GM18517 (cell line): ENCODE results near the gene PARL.

Source experiments
- ATAC-seq: cut with Tn5 transposase; IDR thresholded peaks from one replicate; pipeline ENCODE4 v1.9.1; 2021; ENCODE audit warnings: mild to moderate bottlenecking, moderate library complexity; ENCODE audit not compliant: unreplicated experiment

Gene PARL

GRCh38 chr3:183818706-183819624 is 65.7 kb downstream of the PARL start:
- ATAC-seq, result no peak

DNA sequence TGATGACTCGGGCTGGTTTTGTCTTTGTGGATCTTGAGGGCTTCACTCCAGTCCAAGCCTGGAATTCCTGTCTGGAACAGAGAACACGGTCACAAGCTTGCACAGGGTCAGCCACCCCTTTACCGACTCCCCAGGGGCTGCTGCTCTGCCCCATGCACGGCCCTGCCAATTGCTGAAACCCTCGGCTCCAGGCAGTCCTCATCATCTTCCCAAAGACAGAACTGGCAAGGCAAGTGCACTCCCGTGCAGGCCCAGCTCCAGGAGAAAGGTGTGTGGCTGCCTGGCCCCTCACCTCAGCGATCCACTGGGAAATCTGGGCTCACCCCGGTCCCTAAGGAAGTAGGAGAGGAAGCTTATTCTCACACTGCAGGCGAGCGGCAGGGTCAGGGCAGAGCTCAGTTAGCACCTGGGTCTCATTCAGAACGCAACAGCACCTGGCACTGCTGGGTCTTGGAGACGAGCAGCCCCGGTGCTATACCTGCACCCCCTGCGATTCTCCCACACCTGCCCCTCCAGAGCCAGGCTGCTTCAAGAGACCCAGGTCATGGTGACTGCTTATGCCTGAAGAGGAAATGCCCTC is 66.5 kb downstream of the PARL start:
- ATAC-seq, result no peak

DNA sequence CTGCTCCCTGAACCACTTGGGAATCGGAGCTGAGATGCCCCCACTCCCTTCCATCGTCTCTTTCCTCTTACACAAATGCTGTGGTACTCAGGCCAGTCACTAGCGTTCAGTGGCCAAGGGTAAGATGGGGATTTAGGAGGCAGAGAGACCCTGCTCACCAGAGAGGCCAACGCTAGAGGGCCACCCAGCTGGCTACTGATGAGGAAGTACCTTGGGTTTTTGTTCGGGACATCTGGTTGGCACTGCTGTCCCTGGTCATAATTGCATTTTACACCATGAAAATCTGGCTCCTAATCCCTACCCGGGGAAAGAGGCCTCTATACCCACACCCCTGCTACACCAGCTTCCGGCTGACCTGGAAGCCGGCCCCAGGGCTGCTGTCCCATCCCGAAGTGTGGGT is 67.0 kb downstream of the PARL start:
- no peak for ATAC-seq

- no peak for ATAC-seq
These were observed 67.8 kb downstream of the PARL start for GRCh38 chr3:183816681-183817510.

- no peak for ATAC-seq
These were observed 68.7 kb downstream of the PARL start for GRCh38 chr3:183815951-183816475.

DNA sequence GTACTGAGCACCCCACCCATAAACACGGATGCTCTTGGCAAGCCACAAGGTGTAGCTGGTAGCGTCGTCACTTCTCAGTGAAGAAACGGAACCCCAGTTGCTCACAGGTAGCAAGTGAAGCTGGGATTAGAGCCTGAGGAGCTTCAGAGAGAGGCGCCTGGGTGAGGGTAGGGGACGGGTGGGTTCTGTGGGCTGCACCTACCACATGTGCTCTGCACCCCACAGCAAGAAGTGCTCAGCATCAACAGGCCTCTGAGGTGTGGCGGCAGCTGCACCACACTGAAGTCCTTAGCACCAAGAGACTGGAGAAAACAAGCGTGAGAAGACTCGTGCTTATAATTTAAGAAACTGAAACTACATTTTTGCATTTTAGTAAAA is 69.1 kb downstream of the PARL start:
- ATAC-seq, result no peak

- ATAC-seq, result no peak
These were observed 70.4 kb downstream of the PARL start for GRCh38 chr3:183814240-183814639.

DNA sequence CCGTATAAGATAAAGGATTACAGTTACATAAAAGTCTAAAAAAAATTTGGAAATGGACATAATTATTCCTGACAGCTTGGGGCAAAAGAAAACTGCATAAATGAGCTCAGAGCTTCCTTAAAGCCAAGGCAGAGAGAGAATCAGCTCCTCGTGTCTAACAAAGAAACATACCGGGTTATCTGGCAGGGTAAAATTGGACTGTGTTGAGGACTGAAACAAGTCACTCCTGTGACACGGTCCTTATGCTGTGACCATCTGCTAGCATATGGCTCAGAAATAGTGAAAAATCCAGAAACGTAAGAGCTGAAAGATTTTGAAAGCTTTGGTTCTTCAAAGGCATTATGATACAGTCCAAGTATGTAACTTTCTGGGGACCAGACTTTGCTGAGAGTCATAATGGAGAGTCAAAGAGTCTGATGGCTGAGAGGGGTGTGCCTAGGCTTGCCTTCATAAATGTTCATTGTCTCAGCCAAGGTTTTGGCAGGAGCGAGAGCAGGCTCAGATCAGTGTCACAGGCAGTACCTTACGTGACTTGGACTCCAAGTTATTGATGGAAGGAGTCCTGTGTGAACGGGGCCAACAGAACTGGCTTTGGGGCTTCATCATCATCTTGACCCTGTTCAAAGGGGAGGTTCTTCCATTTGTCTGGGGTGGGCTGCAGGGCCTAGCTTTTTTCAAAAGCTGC is 71.8 kb downstream of the PARL start:
- ATAC-seq, result no peak

- no peak for ATAC-seq
These were observed 73.0 kb downstream of the PARL start for GRCh38 chr3:183811638-183812037.

- ATAC-seq, result no peak
These were observed 73.8 kb downstream of the PARL start for GRCh38 chr3:183810643-183811594.

DNA sequence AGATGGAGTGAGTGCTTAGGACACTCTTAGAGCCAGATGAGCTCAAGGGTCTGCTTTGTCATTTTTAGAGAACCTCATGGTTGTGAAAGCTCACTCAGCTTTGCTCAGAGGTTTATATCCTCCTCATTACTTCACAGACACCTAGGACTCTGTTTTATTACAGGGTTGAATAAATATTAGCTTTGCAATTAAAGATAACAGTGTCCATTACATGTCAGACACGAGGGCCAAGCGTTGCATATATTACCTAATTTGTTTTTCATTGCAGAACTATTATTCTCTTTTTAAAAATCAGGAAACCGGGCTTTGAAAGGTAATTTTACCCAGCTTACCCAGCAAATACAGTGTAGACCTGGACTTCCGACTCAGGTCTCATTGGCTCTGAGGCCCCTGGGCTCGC is 75.4 kb downstream of the PARL start:
- ATAC-seq, result no peak

DNA sequence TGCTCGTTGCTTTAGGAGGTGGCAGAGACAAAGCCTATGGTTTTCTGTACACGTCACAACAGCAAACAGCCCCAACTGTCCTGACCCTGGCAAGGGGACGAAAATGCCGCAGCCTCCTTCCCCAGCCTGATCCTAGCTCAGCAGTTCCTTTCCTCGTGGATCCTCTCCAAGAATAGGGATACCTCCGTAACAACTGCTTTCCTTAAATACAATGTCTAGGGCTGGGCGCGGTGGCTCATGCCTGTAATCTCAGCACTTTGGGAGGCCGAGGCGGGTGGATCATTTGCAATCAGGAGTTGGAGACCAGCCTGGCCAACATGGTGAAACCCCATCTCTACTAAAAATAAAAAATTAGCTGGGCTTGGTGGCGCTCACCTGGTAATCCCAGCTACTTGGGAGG is 76.3 kb downstream of the PARL start:
- ATAC-seq, result no peak

DNA sequence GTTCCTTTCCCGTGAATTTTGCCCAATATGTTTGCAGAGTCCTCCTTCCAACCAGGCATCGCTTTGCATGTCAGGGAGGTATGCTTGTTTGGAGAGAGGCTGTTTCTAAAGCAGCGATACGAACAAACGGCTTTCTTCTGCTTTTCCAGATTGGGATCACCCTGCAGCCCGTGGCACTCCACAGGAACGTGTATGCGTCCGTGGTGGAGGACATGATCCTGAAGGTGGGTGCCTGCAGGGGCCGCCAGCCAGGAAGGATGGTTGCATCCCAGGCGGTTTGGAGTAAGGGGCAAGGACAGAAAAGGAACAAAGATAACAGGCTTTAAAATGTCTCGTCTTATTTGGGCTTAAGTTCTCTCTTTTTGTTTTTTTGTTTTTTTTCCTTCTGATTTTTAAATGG is 76.8 kb downstream of the PARL start:
- no peak for ATAC-seq

DNA sequence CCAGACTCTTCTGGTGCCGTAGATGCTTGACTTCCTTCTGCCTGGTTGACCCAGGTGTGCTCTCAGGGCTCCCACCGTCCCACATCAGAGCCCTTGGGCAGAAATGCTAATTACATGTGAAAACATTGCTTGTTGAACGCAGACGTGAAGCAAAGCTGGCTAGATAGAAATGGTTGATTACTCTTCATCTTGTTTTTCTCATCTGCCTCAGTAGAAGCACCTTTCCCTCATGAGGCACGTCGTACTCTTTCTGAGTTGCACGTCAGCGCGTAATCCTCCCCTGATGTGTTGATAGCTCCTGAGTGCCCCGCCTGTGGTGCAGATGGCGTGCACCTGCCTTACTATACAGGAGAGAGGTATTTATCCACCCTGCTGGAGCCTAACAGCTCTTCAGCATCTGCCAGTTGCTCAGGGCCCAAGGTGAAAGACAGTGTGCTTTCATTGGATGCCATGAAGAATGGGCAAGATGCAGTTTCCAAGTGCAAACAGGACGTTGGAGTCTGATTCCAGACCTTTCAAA is 77.4 kb downstream of the PARL start:
- no peak for ATAC-seq

GRCh38 chr3:183802989-183803388 is 81.7 kb downstream of the PARL start:
- no peak for ATAC-seq

DNA sequence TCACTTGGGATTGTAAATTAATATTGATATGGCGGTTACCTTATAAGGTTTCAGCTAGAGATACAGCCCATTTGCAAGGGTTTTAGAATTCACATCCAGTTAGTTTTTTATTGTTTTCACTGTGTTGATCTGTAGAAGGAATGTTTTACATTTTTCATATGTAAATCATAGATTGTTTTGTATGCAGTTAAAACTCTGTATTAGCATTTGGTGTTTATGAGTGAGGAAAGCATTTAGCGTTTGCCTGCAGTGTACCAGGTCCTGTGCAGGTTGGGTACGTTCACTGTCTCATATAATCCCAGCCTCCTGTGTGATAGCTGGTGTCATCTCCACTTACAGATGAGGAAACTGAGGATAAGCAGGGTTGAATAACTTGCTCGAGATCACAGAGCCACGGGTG is 83.1 kb downstream of the PARL start:
- ATAC-seq, result no peak

DNA sequence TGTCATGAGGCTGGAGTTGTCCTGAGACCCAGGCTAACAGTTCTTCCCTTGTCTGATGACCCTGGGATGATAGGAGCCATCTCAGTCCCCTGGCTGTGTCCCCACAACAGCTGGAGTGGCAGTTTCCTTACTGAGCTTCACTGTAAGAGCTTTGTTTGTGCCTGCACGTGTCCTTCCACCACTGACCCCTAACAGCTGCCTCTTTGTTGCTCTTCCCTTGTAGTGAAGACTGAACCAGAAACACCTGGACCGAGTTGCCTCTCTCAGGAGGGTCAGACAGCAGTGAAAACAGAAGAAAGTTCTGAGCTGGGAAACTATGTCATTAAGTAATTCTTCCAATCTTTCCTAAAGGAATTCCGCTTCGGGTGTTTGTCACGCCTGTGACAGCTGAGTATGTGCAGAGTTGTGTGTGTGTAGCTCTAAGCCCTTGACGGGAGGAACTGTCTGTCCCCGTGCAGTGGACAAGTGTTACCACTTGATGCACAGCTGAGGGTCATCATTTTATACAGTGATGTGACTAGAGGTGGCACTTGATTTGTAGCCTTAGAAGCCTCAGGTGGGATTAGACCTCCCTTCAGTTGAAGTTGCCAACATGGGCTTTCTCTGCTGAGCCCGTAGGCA is 84.3 kb downstream of the PARL start:
- no peak for ATAC-seq

GRCh38 chr3:183799461-183799860 is 85.2 kb downstream of the PARL start:
- no peak for ATAC-seq

GRCh38 chr3:183797996-183798395 is 86.7 kb downstream of the PARL start:
- no peak for ATAC-seq
